ENCODE data around the gene SLC30A7. TPM values are rescaled to one million over a fixed set of nuclear protein-coding genes. Genes with fewer than 3 reads are reported as not detected.

Gene SLC30A7
- total RNA-seq, 2 donors from 2014 or later, result 19.8 to 31.0 TPM

GRCh38 chr1:101004670-101005069 is 108.8 kb downstream of the SLC30A7 start:
- peak; percentile 19 for DNase-seq (ENCODE audit: low spot score)
- no peak for TF ChIP-seq POLR2A (IDR thresholded peaks at IDR 0.05)
- TF ChIP-seq POLR2AphosphoS5 (IDR thresholded peaks at IDR 0.05), result no peak
- no peak for TF ChIP-seq CTCF (IDR thresholded peaks at IDR 0.05)
- H3K27ac ChIP-seq, result peak overlapping the region; percentile 21 to 30
- intact Hi-C loops (cut with DNase I), result no loop called here
- H3K27me3 ChIP-seq (replicated peaks; ENCODE audit: insufficient read depth), result no peaks in the 10 kb centered on the region
- H3K9me3 ChIP-seq, result no peaks in the 10 kb centered on the region
- no peak overlapping the region for H3K4me3 ChIP-seq
- no peaks in the 10 kb centered on the region for H3K36me3 ChIP-seq
- H3K4me1 ChIP-seq (replicated peaks), result no peaks in the 10 kb centered on the region
- WGBS, result 56% methylated on average over 3 of the region's 3 CpGs

- no peak for DNase-seq (ENCODE audit: low spot score)
- H3K4me3 ChIP-seq, result no peak overlapping the region
- no peaks in the 10 kb centered on the region for H3K27me3 ChIP-seq (replicated peaks; ENCODE audit: insufficient read depth)
- H3K4me1 ChIP-seq (replicated peaks), result no peaks in the 10 kb centered on the region
- intact Hi-C loops (cut with DNase I), result no loop called here
- WGBS, result 100% methylated on average over 1 of the region's 1 CpG
- H3K36me3 ChIP-seq, result no peaks in the 10 kb centered on the region
- no peak for TF ChIP-seq CTCF (IDR thresholded peaks at IDR 0.05)
- TF ChIP-seq POLR2A (IDR thresholded peaks at IDR 0.05), result no peak
- no peak for TF ChIP-seq POLR2AphosphoS5 (IDR thresholded peaks at IDR 0.05)
- no peaks in the 10 kb centered on the region for H3K9me3 ChIP-seq
- H3K27ac ChIP-seq, result peak overlapping the region in 1 of 2 donors; percentile 30
Measured at GRCh38 chr1:101005183-101005582, 109.3 kb downstream of the SLC30A7 start.

GRCh38 chr1:101005871-101006270 is 110.0 kb downstream of the SLC30A7 start:
- DNase-seq (ENCODE audit: low spot score), result no peak
- Histone ChIP-seq H3K4me1 (replicated peaks) (no peaks in the 10 kb centered on the region), H3K4me3 (no peak overlapping the region), H3K9me3 (no peaks in the 10 kb centered on the region), H3K36me3 (no peaks in the 10 kb centered on the region), H3K27ac (no peak overlapping the region), H3K27me3 (replicated peaks; ENCODE audit: insufficient read depth) (no peaks in the 10 kb centered on the region)
- 94% methylated on average over 4 of the region's 4 CpGs for WGBS
- intact Hi-C loops (cut with DNase I), result no loop called here
- no peak for TF ChIP-seq CTCF (IDR thresholded peaks at IDR 0.05)

- Histone ChIP-seq H3K9me3 (no peaks in the 10 kb centered on the region), H3K4me3 (no peak overlapping the region), H3K27ac (no peak overlapping the region), H3K4me1 (replicated peaks) (no peaks in the 10 kb centered on the region), H3K36me3 (no peaks in the 10 kb centered on the region), H3K27me3 (replicated peaks; ENCODE audit: insufficient read depth) (no peaks in the 10 kb centered on the region)
- DNase-seq (ENCODE audit: low spot score), result no peak
- intact Hi-C loops (cut with DNase I), result no loop called here
- 41% methylated on average over 2 of the region's 2 CpGs for WGBS
- TF ChIP-seq CTCF (IDR thresholded peaks at IDR 0.05), result no peak
- no peak for TF ChIP-seq POLR2A (IDR thresholded peaks at IDR 0.05)
- TF ChIP-seq POLR2AphosphoS5 (IDR thresholded peaks at IDR 0.05), result no peak
Measured at GRCh38 chr1:101006553-101006952, 110.7 kb downstream of the SLC30A7 start.

- TF ChIP-seq CTCF (IDR thresholded peaks at IDR 0.05) (no peak), POLR2AphosphoS5 (IDR thresholded peaks at IDR 0.05) (no peak), POLR2A (IDR thresholded peaks at IDR 0.05) (no peak)
- DNase-seq (ENCODE audit: low spot score), result no peak
- H3K9me3 ChIP-seq, result no peaks in the 10 kb centered on the region
- H3K4me3 ChIP-seq, result no peak overlapping the region
- intact Hi-C loops (cut with DNase I), result no loop called here
- H3K27me3 ChIP-seq (replicated peaks; ENCODE audit: insufficient read depth), result no peaks in the 10 kb centered on the region
- no peaks in the 10 kb centered on the region for H3K36me3 ChIP-seq
- 89% methylated on average over 3 of the region's 3 CpGs for WGBS
- H3K27ac ChIP-seq, result no peak overlapping the region
- H3K4me1 ChIP-seq (replicated peaks), result no peaks in the 10 kb centered on the region
Measured at GRCh38 chr1:101008229-101008834, 112.4 kb downstream of the SLC30A7 start.

All from prostate gland (tissue), 2 donors.